HG03039 (cell line): ENCODE results near the gene EIF1B.

Experiments
- ATAC-seq: cut with Tn5 transposase; IDR thresholded peaks from one replicate; pipeline ENCODE4 v1.9.1; 2021; ENCODE audit warnings: mild to moderate bottlenecking, moderate library complexity; ENCODE audit not compliant: unreplicated experiment

The EIF1B gene

DNA sequence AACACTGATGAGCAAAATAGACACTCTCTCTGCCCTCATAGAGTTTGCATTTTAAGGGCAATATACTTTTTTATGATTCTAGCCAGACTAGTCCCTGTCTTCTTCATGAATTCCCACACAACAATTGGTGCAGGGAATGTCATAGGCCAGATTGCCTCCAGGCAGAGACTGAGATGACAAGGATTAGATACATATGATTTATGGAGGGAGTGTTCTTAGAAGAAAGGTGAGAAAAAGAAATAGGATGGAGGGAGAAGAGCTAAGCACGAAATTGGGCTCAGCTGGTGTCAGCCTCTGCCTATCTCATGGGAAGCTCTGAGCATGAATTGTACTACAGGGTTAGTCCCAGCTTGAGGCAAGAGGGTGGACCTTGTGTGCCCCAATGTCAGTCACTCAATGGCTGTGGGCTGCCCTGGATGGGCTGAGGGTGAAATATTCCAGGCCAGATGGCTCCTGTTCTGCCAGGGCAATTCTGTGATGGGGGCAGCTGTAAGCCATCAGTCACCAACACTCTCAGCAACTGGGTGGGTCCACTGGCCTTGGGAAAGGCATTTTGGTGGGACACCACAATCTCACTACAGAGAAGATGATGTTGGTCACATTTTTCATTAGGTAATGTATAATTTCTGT, 31.1 kb downstream of the EIF1B start:
- ATAC-seq = no peak

DNA sequence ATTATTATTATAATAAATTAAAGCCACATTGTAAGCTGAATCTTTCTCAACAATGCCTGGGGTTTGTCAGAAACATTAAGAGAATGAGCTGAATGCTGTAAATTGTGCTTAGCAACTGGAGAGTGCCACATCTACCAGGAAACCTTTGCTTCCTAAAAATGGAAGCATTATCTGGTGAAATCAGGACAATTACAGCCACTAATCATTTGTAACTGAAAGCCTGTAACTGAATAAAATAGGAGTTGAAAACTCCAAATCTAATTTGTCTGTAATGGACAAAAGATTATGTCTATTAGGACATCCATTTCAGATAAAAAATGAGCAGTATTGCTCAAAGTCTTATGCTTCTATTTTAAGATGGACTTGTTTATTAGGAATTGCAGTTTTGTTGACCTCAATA, 32.2 kb downstream of the EIF1B start:
- ATAC-seq = no peak

DNA sequence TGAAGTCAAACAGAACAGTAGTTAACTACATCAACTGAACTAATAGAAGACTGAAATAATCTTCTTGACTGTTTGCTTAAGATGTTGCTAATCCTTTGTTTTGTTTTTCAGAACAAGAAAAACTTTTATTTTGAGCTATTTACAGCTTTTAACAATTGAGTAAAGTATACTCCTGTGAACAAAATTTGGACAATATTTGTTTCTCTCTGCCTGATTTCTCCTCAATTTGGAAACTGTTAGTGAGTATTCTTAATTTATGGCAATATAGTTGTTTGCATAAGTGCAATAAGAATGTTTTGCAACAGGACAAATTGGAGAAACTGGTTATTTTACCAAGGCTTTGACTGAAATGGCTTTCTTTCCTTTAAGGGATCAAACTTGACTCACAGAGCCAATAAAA, 41.0 kb downstream of the EIF1B start:
- ATAC-seq = no peak

DNA sequence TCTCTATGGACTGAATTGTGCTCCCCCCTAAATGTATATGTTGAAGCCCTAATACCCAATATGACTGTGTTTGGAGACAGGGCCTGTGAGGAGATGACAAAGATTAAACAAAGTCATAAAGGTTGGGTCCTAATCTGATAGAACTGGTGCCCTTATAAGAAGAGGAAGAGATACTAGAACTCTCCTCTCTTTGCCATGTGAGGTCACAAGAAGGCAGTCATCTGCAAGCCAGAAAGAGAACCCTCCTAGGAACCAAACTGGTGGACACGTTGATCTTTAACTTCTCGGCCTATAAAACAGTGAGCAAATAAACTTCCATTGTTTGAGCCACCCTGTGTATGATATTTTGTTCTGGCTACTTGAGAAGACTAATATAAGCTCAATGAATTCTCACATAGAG, 45.9 kb downstream of the EIF1B start:
- ATAC-seq = no peak

DNA sequence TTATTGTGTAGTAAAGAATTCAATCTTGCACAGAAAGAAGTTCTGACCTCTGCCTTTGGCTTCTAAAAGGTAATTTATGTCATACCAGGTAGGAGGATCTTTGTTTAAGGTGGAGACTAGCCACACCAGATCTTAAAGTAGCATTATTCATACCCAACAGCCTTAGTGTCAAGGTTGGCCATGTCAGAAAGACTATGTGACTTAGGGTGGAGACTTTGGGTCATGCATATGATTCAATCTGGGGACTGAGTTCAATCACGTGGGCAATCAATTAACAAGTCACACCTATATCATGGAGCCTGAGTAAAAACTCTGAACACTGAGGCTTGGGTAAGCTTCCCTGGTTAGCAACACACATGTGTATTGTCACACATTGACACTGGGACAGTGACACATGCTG, 48.9 kb downstream of the EIF1B start:
- ATAC-seq = no peak
